Liver (tissue), 9 donors: ENCODE measurements around the gene KNDC1. TPM values are rescaled to one million over a fixed set of nuclear protein-coding genes. Genes with fewer than 3 reads are reported as not detected.

Experiments used
- DNase-seq: peaks from one replicate; pipeline ENCODE4 v3.0.0-alpha.2; 2017; ENCODE audit warnings: low spot score
- H3K27ac ChIP-seq, 2 donors: one replicate each; pipeline ENCODE4 v1.7.0; 2013; ENCODE audit warnings: inconsistent platforms in 2 of 2, low read length in 2 of 2, control low read depth in 1 of 2, low read depth in 1 of 2, mild to moderate bottlenecking in 1 of 2
- H3K27me3 ChIP-seq, 4 donors: one replicate each; pipeline versions ENCODE4 v1.6.1 to v1.7.0; 2013; ENCODE audit warnings: low read length in 3 of 4, inconsistent platforms in 1 of 4, mild to moderate bottlenecking in 1 of 4, moderate library complexity in 1 of 4; ENCODE audit not compliant: control insufficient read depth in 4 of 4, insufficient read depth in 4 of 4
- H3K36me3 ChIP-seq, 4 donors: one replicate each; pipeline versions ENCODE4 v1.6.1 to v1.7.0; 2013; ENCODE audit warnings: low read length in 3 of 4, mild to moderate bottlenecking in 3 of 4, low read depth in 1 of 4, moderate library complexity in 1 of 4; ENCODE audit not compliant: control insufficient read depth in 4 of 4, insufficient read depth in 3 of 4
- H3K4me1 ChIP-seq, 4 donors: one replicate each; pipeline versions ENCODE4 v1.6.1 to v1.7.0; 2013; ENCODE audit warnings: low read length in 3 of 4, mild to moderate bottlenecking in 3 of 4, moderate library complexity in 1 of 4; ENCODE audit not compliant: control insufficient read depth in 4 of 4, insufficient read depth in 4 of 4
- H3K4me3 ChIP-seq, 3 donors: one replicate each; pipeline versions ENCODE4 v1.6.1 to v1.7.0; 2013; ENCODE audit warnings: low read length in 3 of 3, control low read depth in 1 of 3, low read depth in 1 of 3, mild to moderate bottlenecking in 1 of 3
- H3K9ac ChIP-seq, 2 donors: one replicate each; pipeline ENCODE4 v1.7.0; 2013; ENCODE audit warnings: low read length in 2 of 2, mild to moderate bottlenecking in 2 of 2, moderate library complexity in 2 of 2, control low read depth in 1 of 2, low read depth in 1 of 2
- H3K9me3 ChIP-seq, 4 donors: one replicate each; pipeline versions ENCODE4 v1.6.1 to v1.7.0; 2013; ENCODE audit warnings: low read length in 3 of 4; ENCODE audit not compliant: control insufficient read depth in 4 of 4
- ATF3 ChIP-seq: IDR thresholded peaks from 2 replicates; pipeline ENCODE4 v1.6.1; 2016; ENCODE audit warnings: antibody characterized with exemption
- CTCF ChIP-seq: fragments of 150-350 bp; IDR thresholded peaks from 2 replicates; pipeline ENCODE4 v1.5.1; 2017; ENCODE audit warnings: improper control_type of control experiment, low read depth, low read length; ENCODE audit not compliant: missing input control
- FOXA1 ChIP-seq: IDR thresholded peaks from 2 replicates; pipeline ENCODE4 v1.6.1; 2016; ENCODE audit warnings: antibody characterized with exemption
- FOXA2 ChIP-seq: IDR thresholded peaks from 2 replicates; pipeline ENCODE4 v1.6.1; 2016; ENCODE audit warnings: antibody characterized with exemption
- GABPA ChIP-seq, 2 donors: IDR thresholded peaks in 1 of 2; conservative IDR thresholded peaks in 1 of 2; 2 replicates each; pipeline ENCODE4 v1.6.1; 2016; ENCODE audit warnings: antibody characterized with exemption in 2 of 2, mild to moderate bottlenecking in 1 of 2, moderate library complexity in 1 of 2
- HNF4G ChIP-seq: IDR thresholded peaks from 2 replicates; pipeline ENCODE4 v1.6.1; 2016; ENCODE audit warnings: antibody characterized with exemption
- JUND ChIP-seq, 2 donors: IDR thresholded peaks; 2 replicates each; pipeline ENCODE4 v1.6.1; 2016; ENCODE audit warnings: antibody characterized with exemption in 2 of 2
- NR2F2 ChIP-seq: IDR thresholded peaks from 2 replicates; pipeline ENCODE4 v1.6.1; 2016; ENCODE audit warnings: antibody characterized with exemption
- REST ChIP-seq: IDR thresholded peaks from 2 replicates; pipeline ENCODE4 v1.6.1; 2016; ENCODE audit warnings: antibody characterized with exemption, mild to moderate bottlenecking
- RXRA ChIP-seq, 2 donors: IDR thresholded peaks; 2 replicates each; pipeline ENCODE4 v1.6.1; 2017 to 2018; ENCODE audit warnings: antibody characterized with exemption in 2 of 2, mild to moderate bottlenecking in 1 of 2
- TAF1 ChIP-seq: conservative IDR thresholded peaks from 2 replicates; pipeline ENCODE4 v1.6.1; 2016; ENCODE audit warnings: antibody characterized with exemption, mild to moderate bottlenecking
- YY1 ChIP-seq: IDR thresholded peaks from 2 replicates; pipeline ENCODE4 v1.6.1; 2016; ENCODE audit warnings: antibody characterized with exemption, mild to moderate bottlenecking
- ZBTB33 ChIP-seq: IDR thresholded peaks from 2 replicates; pipeline ENCODE4 v1.6.1; 2016; ENCODE audit warnings: antibody characterized with exemption
- WGBS: extraction: QIAGEN DNeasy Blood & Tissue Kit; methylation state at CpG from one replicate; pipeline ENCODE4 v1.1.7; 2013; 5-methylcytosine and 5-hydroxymethylcytosine counted together
- polyA plus RNA-seq, 2 donors: library from polyadenylated mRNA; stranded (reverse) in 1 of 2; unstranded in 1 of 2; fragments of 200-250 nt in 1 of 2; fragments of >200 nt in 1 of 2; fragmentation: Nextera tagmentation in 1 of 2; extraction: Ambion mirVana in 1 of 2; gene quantifications; one replicate each; pipeline versions ENCODE4 v1.2.1 to v1.2.3, GENCODE V29; 2013 to 2015
- total RNA-seq, 2 donors: library from RNA; depleted of rRNA; stranded (reverse); fragments of >200 nt; gene quantifications; one replicate each; pipeline ENCODE4 v1.2.3, GENCODE V29; 2014
- donor health status: healthy.
- donor health status: healthy.
- donor health status: healthy.
- donor health status: healthy.
- donor health status: healthy.

The KNDC1 gene
- total and polyA plus RNA-seq, 4 donors = 0.53 to 12.9 (median 4.3) TPM

GRCh38 chr10:133182190-133182589, 22.2 kb downstream of the KNDC1 start:
- Histone ChIP-seq H3K27ac (no peak overlapping the region), H3K9me3 (no peaks in the 10 kb centered on the region), H3K9ac (no peak overlapping the region), H3K36me3 (peaks cover 0 to 3% (median 0%) of the 10 kb centered on the region in 4 donors), H3K27me3 (no peaks in the 10 kb centered on the region), H3K4me1 (no peaks in the 10 kb centered on the region), H3K4me3 (no peak overlapping the region)
- TF ChIP-seq NR2F2 = no peak
- TF ChIP-seq TAF1 = no peak
- TF ChIP-seq JUND (IDR thresholded peaks at IDR 0.05) = no peak
- no peak for TF ChIP-seq RXRA (IDR thresholded peaks at IDR 0.05)
- TF ChIP-seq FOXA1 = no peak
- no peak for TF ChIP-seq YY1
- DNase-seq = no peak
- 84% methylated on average over 14 of the region's 14 CpGs for WGBS

- H3K36me3 ChIP-seq = peaks cover 0 to 5% (median 0%) of the 10 kb centered on the region in 4 donors
- WGBS = 90% methylated on average over 66 of the region's 66 CpGs
- H3K9ac ChIP-seq = no peak overlapping the region
- no peaks in the 10 kb centered on the region for H3K9me3 ChIP-seq
- no peak overlapping the region for H3K4me3 ChIP-seq
- TF ChIP-seq REST (no peak), NR2F2 (no peak), GABPA (IDR thresholded peaks at IDR 0.05 in 1 of 2, conservative IDR thresholded peaks at IDR 0.05 in 1 of 2) (no peak), CTCF (no peak), HNF4G (no peak), ATF3 (no peak), ZBTB33 (no peak), FOXA2 (no peak)
- H3K27me3 ChIP-seq = no peaks in the 10 kb centered on the region
- no peaks in the 10 kb centered on the region for H3K4me1 ChIP-seq
- no peak overlapping the region for H3K27ac ChIP-seq
- no peak for DNase-seq
These were observed 23.0 kb downstream of the KNDC1 start for GRCh38 chr10:133182791-133183645.
